NCI-H128 (cell line): Measurements from ENCODE around the gene POLE.
"Not testable (repeated sequence)": the region's sequence is repeated elsewhere in the genome, so short reads cannot be mapped to it uniquely, and the experiment has no call there.

Experiments used
- DNase-seq: peaks from one replicate; lab custom pipeline; 2025; ENCODE audit not compliant: unreplicated experiment; lab: John Stamatoyannopoulos, UW

The POLE gene

DNA sequence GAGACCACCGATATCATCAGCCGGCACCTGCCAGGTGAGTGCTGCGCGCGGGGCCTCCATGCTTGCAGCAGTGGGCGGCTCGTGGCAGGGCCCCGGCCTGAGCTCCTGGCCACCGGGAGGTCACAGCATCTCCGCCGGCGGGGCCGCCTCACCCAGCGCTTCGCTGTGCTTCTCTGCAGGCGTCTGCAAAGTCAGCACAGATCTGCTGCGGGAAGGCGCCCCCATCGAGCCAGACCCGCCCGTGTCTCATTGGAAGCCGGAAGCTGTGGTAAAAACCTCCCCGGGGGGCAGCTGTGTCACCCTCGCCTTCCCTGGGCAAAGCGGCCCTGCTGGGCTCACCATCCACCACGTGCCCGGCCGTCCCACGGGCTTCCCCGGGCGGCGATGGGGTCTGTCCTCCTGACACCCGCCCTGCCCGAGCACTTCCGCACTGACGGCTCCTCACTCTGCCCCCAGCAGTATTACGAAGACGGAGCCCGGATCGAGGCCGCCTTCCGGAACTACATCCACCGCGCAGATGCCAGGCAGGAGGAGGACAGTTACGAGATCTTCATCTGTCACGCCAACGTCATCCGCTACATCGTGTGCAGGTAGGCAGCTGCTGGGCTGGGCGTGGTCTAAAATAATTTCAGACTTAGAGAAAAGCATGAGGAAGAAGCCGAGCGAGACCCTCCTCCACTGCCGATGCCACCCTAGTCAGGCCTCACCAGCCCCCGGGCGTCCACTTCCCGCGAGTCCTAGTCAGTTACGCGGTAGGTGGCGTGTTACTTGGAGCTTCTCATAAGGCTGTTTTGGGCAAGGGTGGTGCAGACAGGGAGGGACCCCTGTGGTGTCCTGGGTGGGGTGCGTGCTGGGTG lies 30.6 kb upstream of the POLE start:
- DNase-seq: no peak

DNA sequence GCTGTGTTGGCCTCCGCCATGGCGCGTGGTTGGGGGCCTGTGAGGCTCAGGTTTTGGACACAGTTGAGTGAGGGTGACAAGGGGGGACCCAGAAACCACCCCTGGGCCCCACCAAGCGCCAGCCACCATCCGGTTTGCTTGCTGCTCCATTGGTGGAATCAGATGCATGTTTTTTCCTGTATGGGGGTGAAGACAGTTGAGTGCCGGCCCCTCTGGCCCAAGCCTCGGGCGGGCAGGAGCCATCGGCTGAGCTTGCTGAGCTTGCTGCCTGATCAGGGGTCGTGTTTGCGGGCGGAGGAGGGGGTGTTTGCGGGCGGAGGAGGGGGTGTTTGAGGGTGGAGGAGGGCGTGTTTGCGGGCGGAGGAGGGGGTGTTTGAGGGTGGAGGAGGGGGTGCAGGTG lies 29.9 kb upstream of the POLE start:
- no peak for DNase-seq

DNA sequence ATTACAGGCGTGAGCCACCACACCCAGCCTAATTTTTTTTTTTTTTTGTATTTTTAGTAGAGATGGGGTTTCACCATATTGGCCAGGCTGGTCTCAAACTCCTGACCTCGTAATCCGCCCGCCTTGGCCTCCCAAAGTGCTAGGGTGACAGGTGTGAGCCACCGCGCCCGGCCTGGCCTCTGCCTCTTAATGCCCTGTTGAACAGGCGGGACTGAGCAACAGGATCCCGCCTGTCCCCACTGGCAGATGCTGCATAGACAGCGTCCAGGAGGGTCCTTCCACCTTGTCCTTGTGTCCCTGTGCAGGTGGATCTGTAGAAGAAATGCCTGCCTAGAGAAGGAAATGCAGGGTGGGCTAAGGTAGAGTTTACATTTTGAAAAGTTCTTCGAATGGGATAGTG lies 29.2 kb upstream of the POLE start:
- DNase-seq: no peak

DNA sequence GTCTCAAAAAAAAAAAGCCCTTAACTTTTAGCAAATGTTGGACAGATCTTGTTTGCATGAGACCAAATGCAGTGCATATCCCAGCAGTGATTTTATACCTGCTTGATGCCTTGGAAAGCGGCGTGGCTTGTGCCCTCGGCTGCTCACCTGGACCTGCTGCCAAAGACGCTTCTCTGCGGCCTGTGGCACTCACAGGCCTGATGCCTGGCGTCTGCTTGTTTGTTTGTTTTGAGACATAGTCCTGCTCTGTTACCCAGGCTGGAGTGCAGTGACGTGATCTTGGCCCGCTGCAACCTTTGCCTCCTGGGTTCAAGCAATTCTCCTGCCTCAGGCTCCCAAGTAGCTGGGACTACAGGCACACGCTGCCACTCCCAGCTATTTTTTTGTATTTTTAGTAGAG lies 28.7 kb upstream of the POLE start:
- no peak for DNase-seq

DNA sequence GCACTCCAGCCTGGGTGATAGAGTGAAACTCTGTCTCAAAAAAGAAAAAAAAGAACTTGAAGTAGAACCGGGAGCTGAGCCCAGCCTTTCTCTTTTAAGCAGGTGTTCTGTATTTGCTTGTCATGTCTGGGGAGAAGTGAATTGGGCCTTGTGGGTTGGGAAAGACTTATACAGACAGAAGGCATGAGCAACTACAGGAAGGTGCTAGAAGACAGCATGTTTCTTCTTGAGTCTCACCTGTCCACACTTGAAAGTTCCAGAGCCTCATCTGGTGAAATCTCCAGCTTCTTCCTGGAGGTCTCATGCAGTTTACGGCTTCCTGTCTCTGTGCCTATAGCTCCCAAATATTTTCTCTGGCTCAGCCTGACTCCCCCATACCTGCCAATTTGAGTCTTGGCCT lies 26.0 kb upstream of the POLE start:
- no peak for DNase-seq

DNA sequence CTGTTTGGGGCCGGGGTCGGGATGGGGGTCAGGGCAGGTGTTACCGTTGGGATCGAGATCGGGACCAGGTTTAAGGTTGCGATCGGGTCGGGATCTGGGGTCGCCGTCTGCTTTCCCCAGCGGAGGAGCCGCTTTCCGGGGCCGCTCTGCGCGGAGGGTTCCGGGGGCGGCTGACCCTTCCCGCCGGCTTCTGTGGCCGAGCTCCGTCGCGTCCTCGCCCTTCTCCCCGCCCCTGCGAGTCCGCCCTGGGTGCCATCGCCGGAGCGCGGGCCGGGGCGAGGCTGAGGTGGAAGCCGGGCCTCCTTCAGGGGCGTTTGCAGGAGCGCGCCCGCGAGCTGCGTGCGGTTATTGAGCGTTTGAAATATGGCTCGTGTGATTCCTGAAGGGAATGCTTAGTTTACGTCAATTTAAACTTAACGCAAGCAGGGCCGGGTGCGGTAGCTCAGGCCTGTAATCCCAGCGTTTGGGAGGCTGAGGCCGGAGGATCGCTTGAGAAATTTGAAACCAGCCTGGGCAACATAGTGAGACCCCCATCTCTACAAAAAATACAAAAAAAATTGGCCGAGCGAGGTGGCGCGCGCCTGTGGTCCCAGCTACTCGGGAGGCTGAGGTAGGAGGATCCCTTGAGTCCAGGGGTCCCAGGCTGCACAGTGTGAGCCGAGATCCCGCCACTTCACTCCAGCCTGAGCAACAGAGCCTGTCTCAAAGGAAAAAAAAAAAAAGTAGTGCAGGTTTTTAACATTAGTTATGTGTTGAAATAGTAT lies 24.1 kb upstream of the POLE start:
- no peak for DNase-seq

DNA sequence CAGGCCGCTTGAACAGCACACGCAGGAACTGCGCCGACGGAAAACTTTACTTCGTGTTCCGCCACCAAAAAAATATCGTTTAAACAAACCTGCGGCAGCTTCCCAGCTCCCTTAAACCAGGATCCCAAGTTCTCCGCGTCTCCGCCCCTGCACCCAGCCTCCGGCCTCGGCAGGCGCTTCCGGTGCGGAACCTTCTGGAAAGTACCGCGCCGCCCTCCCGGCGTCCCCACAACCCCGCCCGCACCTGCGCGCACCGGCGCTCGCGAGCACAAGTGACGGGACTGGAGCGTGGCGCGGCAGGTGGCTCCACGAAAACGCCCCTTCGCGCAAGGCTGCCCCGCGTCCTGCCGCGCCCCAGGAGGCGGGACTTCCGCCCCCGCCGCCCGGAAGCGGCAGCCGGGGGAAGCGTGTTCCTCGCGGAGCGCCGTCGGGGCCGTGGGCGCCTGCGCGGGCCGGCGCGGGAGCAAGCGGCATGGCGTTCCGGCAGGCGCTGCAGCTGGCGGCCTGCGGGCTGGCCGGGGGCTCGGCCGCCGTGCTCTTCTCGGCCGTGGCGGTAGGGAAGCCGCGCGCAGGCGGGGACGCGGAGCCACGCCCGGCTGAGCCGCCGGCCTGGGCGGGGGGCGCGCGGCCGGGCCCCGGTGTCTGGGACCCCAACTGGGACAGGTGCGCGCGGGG lies 23.4 kb upstream of the POLE start, which contains the start of gene PGAM5:
Gene PGAM5 (plus strand): TSS at position 438 of the 675 bp plus-strand sequence. CDS start 35 bp downstream, at position 473.
- peak; percentile 75 for DNase-seq

DNA sequence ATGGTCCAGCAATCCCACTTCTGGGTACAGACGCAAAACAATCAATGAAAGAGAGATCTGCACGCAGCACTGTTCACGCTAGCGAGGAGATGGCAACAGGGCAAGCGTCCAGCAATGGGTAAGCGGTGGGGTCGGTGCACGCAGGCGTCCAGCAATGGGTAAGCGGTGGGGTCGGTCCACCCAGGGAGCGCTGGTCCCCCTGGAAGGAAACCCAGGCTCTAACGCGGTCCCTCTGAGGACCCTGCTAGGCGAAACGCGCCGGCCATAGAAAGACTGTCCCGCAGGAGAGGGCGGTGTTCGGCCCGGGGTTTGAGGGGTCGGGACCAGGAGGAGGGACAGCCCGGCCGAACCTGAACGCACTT lies 22.9 kb upstream of the POLE start:
- no peak for DNase-seq

DNA sequence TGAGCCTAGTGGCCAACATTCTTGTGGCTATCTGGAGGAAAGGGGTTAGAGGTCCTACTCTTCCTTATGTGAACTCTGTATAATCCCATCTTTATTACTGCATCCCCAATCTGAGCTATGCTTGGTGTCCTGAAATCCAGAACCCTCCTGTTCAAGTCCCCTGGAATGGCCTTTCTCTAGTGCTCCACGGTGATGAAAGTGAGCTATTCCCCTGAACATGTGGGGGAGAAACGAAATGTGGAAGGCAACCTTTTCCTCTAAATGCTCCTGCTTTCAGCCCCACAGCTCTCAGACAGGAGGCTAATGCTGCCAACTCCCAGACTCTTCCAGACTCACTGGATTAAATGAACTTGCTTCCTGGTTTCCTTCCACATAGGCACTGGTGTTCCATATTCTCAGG lies 21.0 kb upstream of the POLE start:
- no peak for DNase-seq

DNA sequence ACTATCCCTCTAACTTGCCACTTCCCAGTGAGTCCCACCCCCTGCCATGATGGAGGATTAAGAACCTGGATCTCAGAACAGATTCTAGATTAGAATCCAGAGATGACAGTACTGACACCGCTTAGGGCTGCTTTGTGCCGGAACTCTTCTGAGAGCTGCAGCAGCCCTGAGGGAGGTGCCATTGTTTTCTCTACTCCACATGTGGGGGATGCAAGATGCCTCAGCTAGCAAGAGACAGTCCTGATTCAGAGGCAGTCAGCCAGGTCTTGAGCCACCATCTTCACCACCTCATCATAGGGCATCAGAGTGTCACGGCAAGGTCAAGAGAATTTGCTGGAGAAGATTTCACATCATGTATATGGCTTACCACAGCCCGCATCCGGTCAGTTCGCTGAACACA lies 20.1 kb upstream of the POLE start:
- no peak for DNase-seq

DNA sequence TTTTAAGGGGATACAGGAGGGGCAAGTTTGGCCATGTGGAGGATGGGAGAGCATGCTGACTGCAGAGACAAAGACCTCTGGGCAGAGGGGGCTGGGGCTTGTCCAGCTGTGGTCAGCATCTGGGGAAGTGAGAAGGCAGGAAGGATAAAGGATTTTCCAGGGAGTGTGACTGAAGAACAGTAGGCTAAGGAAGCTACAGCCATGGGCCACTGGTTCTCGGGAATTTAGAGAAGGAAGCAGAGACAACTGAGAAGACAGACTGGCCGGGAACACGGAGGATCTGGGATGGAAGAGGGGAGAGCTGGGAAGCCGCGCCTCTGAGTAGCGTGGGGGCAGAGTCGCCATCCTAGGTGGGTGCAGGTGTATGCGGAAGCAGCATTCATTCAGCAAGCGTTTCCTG lies 16.5 kb upstream of the POLE start:
- no peak for DNase-seq

DNA sequence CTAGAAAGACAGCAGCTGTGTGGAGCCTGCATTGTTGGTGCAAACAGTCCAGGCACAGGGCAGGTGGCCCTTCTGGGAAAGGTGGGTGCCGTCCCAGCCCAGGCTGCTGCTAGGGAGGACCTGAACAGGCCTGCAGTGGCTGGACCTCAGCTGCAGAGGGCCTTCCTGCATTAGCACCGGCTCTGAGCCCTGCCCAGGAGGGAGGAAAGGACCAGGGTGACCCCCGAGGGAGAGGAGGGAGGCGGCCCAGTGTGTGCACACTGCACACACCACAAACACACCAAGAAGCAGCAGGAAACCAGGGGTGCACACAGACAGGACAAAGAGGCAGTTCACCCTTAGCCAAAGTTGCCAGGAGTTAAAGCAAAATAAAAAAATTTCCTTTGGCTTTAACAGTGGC lies 15.5 kb upstream of the POLE start:
- DNase-seq: no peak

DNA sequence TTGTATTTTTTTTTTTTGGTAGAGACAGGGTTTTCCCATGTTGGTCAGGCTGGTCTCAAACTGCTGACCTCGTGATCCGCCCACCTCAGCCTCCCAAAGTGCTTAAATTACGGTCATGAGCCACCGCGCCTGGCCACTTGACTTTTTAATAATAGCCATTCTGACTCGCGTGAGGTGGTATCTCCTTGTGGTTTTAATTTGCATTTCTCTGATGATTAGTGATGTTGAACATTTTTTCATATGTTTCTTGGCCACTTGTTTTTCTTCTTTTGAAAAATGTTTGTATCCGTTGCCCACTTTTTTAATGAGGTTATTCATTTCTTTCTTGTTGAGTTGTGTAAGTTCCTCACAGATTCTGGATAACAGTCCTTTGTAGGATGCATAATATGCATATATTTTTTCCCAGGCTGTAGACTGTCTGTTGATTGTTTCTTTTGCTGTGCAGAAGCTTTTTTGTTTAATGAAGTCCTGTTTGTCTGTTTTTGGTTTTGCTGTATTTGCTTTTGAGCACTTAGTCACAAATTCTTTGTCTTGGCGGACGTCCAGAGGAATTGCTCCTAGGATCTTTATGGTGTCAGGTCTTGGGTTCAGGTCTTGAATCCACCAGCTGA lies 13.2 kb upstream of the POLE start:
- no peak for DNase-seq

DNA sequence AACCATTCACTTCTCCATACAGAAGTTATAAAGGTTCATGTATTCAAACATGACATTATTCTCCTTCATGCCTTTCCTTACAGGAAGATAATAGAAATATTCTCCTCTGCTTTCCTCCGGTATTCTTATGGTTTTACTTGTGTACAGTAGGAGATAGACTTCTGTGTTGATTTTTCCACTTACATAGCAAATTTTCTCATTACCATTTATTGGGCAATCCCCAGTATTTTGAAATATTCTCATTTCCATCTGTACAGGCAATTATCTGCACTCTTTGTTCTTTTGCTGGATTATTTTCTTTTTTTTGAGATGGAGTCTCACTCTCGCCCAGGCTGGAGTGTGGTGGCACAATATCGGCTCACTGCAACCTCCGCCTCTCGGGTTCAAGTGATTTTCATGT lies 11.2 kb upstream of the POLE start:
- DNase-seq: no peak

DNA sequence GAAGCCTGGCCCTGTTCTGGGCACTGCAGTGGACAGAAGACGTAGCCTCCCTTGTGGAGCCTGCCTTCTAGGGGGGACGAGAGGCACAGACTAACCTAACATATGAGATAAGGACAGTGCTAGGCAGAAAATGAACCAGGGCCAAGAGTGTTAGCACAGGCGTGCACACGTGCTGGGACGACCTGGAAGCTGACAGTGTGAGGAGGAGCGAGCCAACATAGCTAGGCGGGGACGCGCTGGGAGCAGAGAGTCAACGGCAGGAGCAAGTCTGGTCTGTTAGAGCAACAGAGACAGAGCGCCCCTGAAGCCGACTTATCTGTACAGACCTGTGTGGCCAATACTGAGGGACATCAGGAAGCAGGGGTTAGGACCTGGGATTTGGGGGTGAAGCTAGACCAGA lies 8.3 kb upstream of the POLE start:
- DNase-seq: no peak

DNA sequence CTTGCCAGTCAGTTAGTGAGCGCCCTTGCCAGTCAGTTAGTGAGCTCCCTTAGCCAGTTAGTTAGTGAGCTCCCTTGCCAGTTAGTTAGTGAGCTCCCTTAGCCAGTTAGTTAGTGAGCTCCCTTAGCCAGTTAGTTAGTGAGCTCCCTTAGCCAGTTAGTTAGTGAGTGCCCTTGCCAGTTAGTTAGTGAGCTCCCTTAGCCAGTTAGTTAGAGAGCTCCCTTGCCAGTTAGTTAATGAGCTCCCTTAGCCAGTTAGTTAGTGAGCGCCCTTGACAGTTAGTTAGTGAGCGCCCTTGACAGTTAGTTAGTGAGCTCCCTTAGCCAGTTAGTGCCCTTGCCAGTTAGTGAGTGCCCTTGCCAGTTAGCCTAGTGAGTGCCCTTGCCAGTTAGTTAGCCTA lies 7.7 kb upstream of the POLE start:
- not testable (repeated sequence) for DNase-seq

DNA sequence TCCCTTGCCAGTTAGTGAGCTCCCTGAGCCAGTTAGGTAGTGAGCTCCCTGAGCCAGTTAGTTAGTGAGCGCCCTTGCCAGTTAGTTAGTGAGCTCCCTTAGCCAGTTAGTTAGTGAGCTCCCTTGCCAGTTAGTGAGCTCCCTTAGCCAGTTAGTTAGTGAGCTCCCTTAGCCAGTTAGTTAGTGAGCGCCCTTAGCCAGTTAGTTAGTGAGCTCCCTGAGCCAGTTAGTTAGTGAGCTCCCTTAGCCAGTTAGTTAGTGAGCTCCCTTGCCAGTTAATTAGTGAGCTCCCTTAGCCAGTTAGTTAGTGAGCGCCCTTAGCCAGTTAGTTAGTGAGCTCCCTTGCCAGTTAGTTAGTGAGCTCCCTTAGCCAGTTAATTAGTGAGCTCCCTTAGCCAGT lies 4.9 kb upstream of the POLE start:
- DNase-seq: not testable (repeated sequence)

DNA sequence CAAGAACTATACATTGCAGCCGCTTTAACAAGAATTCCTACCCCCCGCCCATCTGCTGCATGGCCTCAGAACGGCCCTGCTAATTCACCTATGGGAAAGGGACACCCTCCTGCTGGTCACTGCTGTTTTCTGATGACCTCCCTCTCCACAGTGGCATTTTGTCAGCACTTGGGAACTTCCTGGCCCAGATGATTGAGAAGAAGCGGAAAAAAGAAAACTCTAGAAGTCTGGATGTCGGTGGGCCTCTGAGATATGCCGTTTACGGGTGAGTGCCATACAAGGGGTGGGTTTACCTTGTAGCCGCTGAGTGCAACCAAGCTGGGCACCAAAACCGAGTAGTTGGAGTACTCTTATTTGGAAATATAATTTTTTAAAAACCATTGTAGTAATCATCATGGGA lies 3.0 kb upstream of the POLE start:
- no peak for DNase-seq

DNA sequence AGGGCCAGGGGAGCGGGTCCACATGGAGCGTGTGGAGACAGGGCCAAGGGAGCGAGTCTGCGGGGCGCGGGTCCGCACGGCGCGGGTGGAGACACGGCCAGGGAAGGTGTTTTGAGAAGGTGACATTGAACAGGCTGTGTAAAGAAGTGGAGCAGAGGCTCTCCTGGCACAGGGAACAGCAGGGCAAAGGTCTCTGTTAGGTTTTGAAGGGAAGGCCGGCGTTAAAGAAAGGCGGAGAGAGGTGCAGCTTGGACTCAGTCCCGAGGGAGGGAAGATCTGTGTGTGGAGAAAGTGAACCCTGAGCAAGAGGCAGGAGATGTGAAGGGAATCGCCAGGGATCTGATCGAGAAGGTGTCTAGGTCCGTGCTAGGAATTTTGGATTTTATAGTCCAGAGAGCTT lies 2.1 kb upstream of the POLE start:
- DNase-seq: no peak

DNA sequence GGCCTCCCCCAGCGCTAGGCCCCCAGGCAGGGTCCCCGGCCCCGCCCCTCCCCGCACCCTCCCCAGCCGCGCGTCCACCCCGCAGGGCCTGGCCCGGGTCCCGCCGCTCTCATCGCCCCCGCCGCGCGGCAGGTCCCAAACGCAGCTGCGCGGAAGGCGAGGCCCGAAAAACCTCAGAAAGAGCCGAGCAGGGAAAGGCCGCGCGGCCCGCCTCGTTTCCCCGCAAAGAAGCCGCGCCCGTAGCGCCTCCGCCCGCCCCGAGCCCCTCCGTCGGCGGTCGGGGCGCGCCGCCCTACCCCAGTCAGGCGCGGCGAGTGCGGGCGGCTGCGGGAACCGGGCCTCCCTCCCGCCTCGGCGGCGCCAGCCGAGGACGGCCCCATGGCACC lies 324 bp downstream of the POLE start:
- DNase-seq: no peak

DNA sequence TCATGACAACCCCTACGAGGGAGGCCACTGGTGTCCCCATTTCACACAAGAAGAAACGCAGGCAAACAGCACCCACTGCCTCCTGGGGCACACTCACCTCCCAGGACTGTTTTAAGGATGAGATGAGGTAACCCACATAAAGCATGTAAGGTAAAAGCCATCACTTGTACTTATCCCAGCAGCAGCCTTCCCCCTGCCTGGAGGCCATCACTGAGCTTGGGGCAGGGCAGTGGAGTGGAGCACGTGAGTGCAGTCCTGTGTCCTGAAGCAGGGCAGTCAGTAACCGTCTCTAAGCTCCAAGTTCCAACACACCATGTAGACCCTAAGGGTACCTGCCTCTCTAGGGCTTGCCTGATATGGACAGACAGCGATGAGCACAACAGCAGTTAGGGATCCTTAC lies 1.7 kb downstream of the POLE start:
- no peak for DNase-seq

DNA sequence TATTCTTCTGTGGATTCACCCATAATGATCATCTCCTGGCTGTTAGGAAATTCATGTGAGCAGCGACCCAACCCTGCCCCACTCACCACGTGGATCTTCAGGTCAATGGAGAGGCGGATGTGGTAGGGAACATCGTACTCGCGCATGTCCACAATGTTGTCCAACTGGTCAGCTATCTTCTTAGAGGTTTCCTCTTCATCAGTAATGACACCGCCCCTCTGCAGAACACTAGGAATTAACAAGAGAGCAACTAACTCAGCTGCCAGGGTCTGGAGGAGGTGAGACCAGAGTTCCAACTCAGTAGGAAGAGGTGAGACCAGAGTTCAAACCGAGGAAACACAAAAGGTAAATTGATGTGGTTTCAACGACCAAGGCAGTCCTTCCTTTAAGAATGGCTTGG lies 9.7 kb downstream of the POLE start:
- no peak for DNase-seq
